ENCODE measurements around the gene PKD2.

GRCh38 chr4:88098993-88099752 lies 91.7 kb downstream of the PKD2 start:
- TF ChIP-seq CTCF (IDR thresholded peaks at IDR 0.05; ENCODE audit: low read depth, low read length) (no peak), EZH2phosphoT487 (IDR thresholded peaks at IDR 0.05; ENCODE audit: low read depth) (no peak)

All from OCI-LY3 (cell line).